PC-9 (cell line): ENCODE measurements around the gene HSBP1L1. TPM values are rescaled to one million over a fixed set of nuclear protein-coding genes. Genes with fewer than 3 reads are reported as not detected.
A peak's percentile ranks its signal among the peaks of the same experiment; 100 is the strongest.

Experiments used
- BruUV-seq: library from RNA; stranded (reverse); fragments of 400-500 nt; replicated peaks from 2 replicates; lab custom pipeline; 2021; lab: Mats Ljungman, UMichigan
- CTCF ChIA-PET: fragments of 300-600 bp; sonication (Branson Sonifier 250); formaldehyde crosslinking; loops from one replicate; lab custom pipeline; 2022; ENCODE audit warnings: antibody characterized with exemption; lab: Charles Lee
- POLR2A ChIA-PET: fragments of 300-600 bp; sonication (Branson Sonifier 250); formaldehyde crosslinking; loops from one replicate; lab custom pipeline; 2022; ENCODE audit warnings: antibody characterized with exemption; ENCODE audit not compliant: unreplicated experiment; lab: Charles Lee
- DNase-seq, 2 experiments: peaks; one replicate each; pipeline versions ENCODE4 v3.0.0 to v3.0.0-alpha.2; 2015 to 2022; ENCODE audit warnings: mixed read lengths in 1 of 2
- H2AFZ ChIP-seq: fragments of 200-600 bp; sonication (generic); 2 replicates; pipeline ENCODE4 v1.8.1; 2017; ENCODE audit warnings: antibody characterized with exemption
- H3F3A ChIP-seq: fragments of 200-600 bp; sonication (generic); 2 replicates; pipeline ENCODE4 v1.8.1; 2017; ENCODE audit warnings: antibody characterized with exemption, mild to moderate bottlenecking, low read depth; ENCODE audit not compliant: insufficient read depth
- H3K27ac ChIP-seq: fragments of 200-600 bp; sonication (generic); 2 replicates; pipeline ENCODE4 v1.6.1; 2016; ENCODE audit warnings: mixed run types
- H3K27me3 ChIP-seq: fragments of 200-600 bp; sonication (generic); 2 replicates; pipeline ENCODE4 v1.6.1; 2016; ENCODE audit warnings: low read depth, mixed run types; ENCODE audit not compliant: insufficient read depth
- H3K36me3 ChIP-seq: fragments of 200-600 bp; sonication (generic); 2 replicates; pipeline ENCODE4 v1.6.1; 2016; ENCODE audit warnings: low read depth, mixed run types
- H3K4me1 ChIP-seq: fragments of 200-600 bp; sonication (generic); replicated peaks from 2 replicates; pipeline ENCODE4 v1.6.1; 2016; ENCODE audit warnings: mixed run types; ENCODE audit not compliant: insufficient read depth
- H3K4me2 ChIP-seq: fragments of 200-600 bp; sonication (generic); 2 replicates; pipeline ENCODE4 v1.6.1; 2017; ENCODE audit warnings: mixed run types
- H3K4me3 ChIP-seq: fragments of 200-600 bp; sonication (generic); 2 replicates; pipeline ENCODE4 v1.6.1; 2016; ENCODE audit warnings: mixed run types
- H3K79me2 ChIP-seq: fragments of 200-600 bp; sonication (generic); 2 replicates; pipeline ENCODE4 v1.6.1; 2017; ENCODE audit warnings: low read depth, mixed run types
- H3K9me2 ChIP-seq: fragments of 200-600 bp; sonication (generic); 2 replicates; pipeline ENCODE4 v1.8.1; 2017; ENCODE audit warnings: mild to moderate bottlenecking; ENCODE audit not compliant: insufficient read depth
- H3K9me3 ChIP-seq: fragments of 200-600 bp; sonication (generic); 2 replicates; pipeline ENCODE4 v1.8.1; 2016; ENCODE audit warnings: low read depth; ENCODE audit not compliant: insufficient read depth
- H4K20me1 ChIP-seq: fragments of 200-600 bp; sonication (generic); 2 replicates; pipeline ENCODE4 v1.8.1; 2017; ENCODE audit not compliant: insufficient read depth
- CTCF ChIP-seq: fragments of 200-600 bp; sonication (generic); conservative IDR thresholded peaks from 2 replicates; pipeline ENCODE4 v1.6.1; 2017; ENCODE audit warnings: mixed run types, antibody characterized with exemption, mild to moderate bottlenecking, moderate library complexity
- EZH2 ChIP-seq: fragments of 200-600 bp; sonication (generic); IDR thresholded peaks from 2 replicates; pipeline ENCODE4 v1.8.0; 2017; ENCODE audit warnings: antibody characterized with exemption, low read depth
- intact Hi-C: fragments of 100-400 bp; cut with micrococcal nuclease; formaldehyde crosslinking; loops from one replicate; pipeline ENCODE4 v1.10.0; 2022; ENCODE audit not compliant: unreplicated experiment
- total RNA-seq: library from RNA; stranded (reverse); gene quantifications from 2 replicates; pipeline ENCODE4 v1.2.3, GENCODE V29; 2021

The HSBP1L1 gene
- total RNA-seq, 1 experiment from 2014 or later = 41.5 TPM

GRCh38 chr18:79951545-79952455 is 12.6 kb upstream of the HSBP1L1 start, which contains the start of gene SLC66A2:
Gene SLC66A2, minus strand, starts transcription at chr18:79951653. Its CDS starts 727 bp downstream, at chr18:79950926.
- Histone ChIP-seq H3K4me3 (peak within 1 kb of the TSS; percentile 69), H3K27ac (no peak within 1 kb of the TSS), H3K4me1 (peaks cover 11% of the 10 kb centered on the region; the same call in 1 of the 2 replicates), H3K27me3 (no peaks in the 10 kb centered on the region), H3K79me2 (peaks cover 26% of the 10 kb centered on the region; the same call in 1 of the 2 replicates), H3F3A (peaks cover 9% of the 10 kb centered on the region), H4K20me1 (0 out of 2 replicates have a peak, but pooled peaks cover 6% of the 10 kb centered on the region), H3K4me2 (peak within 1 kb of the TSS; percentile 92), H3K9me3 (no peaks in the 10 kb centered on the region), H3K36me3 (no peaks in the 10 kb centered on the region), H2AFZ (peak within 1 kb of the TSS; percentile 87; the same call in 1 of the 2 replicates), H3K9me2 (no peaks in the 10 kb centered on the region)
- no peak for TF ChIP-seq EZH2
- no peak for TF ChIP-seq CTCF
- no TSS peak for BruUV-seq
- ChIA-PET CTCF (no interaction called here), POLR2A (interaction anchor here (0.7 kb wide), 1 partner anchor 10 kb away, joined by 25 read pairs; no protein-coding TSS in a partner anchor)
- intact Hi-C loops = no loop called here
- DNase-seq = peak; percentile 52 to 82

- H3K36me3 ChIP-seq = no peaks in the 10 kb centered on the region
- intact Hi-C loops = no loop called here
- H3K4me1 ChIP-seq = 0 out of 2 replicates have a peak, but pooled peaks cover 5% of the 10 kb centered on the region
- no TSS peak for BruUV-seq
- H3K79me2 ChIP-seq = peaks cover 26% of the 10 kb centered on the region; the same call in 1 of the 2 replicates
- no peak for TF ChIP-seq EZH2
- TF ChIP-seq CTCF = no peak
- POLR2A ChIA-PET = no interaction called here
- peak overlapping the region; percentile 92; the same call in 1 of the 2 replicates for H3K4me2 ChIP-seq
- no peak overlapping the region; the same call in 1 of the 2 replicates for H3K4me3 ChIP-seq
- no peaks in the 10 kb centered on the region for H3K9me3 ChIP-seq
- H2AFZ ChIP-seq = no peak overlapping the region
- peaks cover 6% of the 10 kb centered on the region; the same call in 1 of the 2 replicates for H3F3A ChIP-seq
- no peak for DNase-seq
- H3K27me3 ChIP-seq = no peaks in the 10 kb centered on the region
- H3K9me2 ChIP-seq = no peaks in the 10 kb centered on the region
- CTCF ChIA-PET = no interaction called here
- no peak overlapping the region for H3K27ac ChIP-seq
- 0 out of 2 replicates have a peak, but pooled peaks cover 6% of the 10 kb centered on the region for H4K20me1 ChIP-seq
Measured at GRCh38 chr18:79952456-79952995, 11.9 kb upstream of the HSBP1L1 start.

- Histone ChIP-seq H3K4me1 (0 out of 2 replicates have a peak, but pooled peaks cover 5% of the 10 kb centered on the region), H3K36me3 (no peaks in the 10 kb centered on the region), H3K9me2 (no peaks in the 10 kb centered on the region), H3F3A (peaks cover 6% of the 10 kb centered on the region; the same call in 1 of the 2 replicates), H3K4me3 (no peak overlapping the region), H3K27ac (no peak overlapping the region), H3K4me2 (no peak overlapping the region), H4K20me1 (0 out of 2 replicates have a peak, but pooled peaks cover 6% of the 10 kb centered on the region), H3K9me3 (no peaks in the 10 kb centered on the region), H3K27me3 (no peaks in the 10 kb centered on the region), H3K79me2 (peaks cover 24% of the 10 kb centered on the region; the same call in 1 of the 2 replicates), H2AFZ (no peak overlapping the region)
- POLR2A ChIA-PET = no interaction called here
- CTCF ChIA-PET = no interaction called here
- intact Hi-C loops = no loop called here
- DNase-seq = no peak
- no TSS peak for BruUV-seq
- TF ChIP-seq EZH2 (no peak), CTCF (no peak)
Measured at GRCh38 chr18:79952996-79953559, 11.4 kb upstream of the HSBP1L1 start.
